Measurements from ENCODE around the gene INTS3. TPM values are rescaled to one million over a fixed set of nuclear protein-coding genes. Genes with fewer than 3 reads are reported as not detected.

Gene INTS3
- total RNA-seq, 4 donors from 2014 or later: 35.9 to 70.1 (median 61.3) TPM

- TF ChIP-seq CTCF (IDR thresholded peaks at IDR 0.05): peak; percentile 51 to 79 (median 66)
- TF ChIP-seq POLR2A (IDR thresholded peaks at IDR 0.05): no peak
- intact Hi-C loops (cut with DNase I; ENCODE audit: low total_unique reads): loop anchor here (2.0 kb wide), 1 partner anchor 95 kb away; no protein-coding TSS in a partner anchor
- Histone ChIP-seq H3K36me3 (no peaks in the 10 kb centered on the region), H3K27me3 (no peaks in the 10 kb centered on the region), H3K4me3 (no peak overlapping the region), H3K9me3 (no peaks in the 10 kb centered on the region), H3K4me1 (peaks cover 0 to 8% of the 10 kb centered on the region in 2 donors), H3K27ac (peak overlapping the region; percentile 32 to 52)
- DNase-seq: peak; percentile 61 to 65
Observed at GRCh38 chr1:153771841-153772593, 44.2 kb downstream of the INTS3 start.

- TF ChIP-seq POLR2A (IDR thresholded peaks at IDR 0.05) (no peak), CTCF (IDR thresholded peaks at IDR 0.05) (no peak)
- intact Hi-C loops (cut with DNase I; ENCODE audit: low total_unique reads): no loop called here
- Histone ChIP-seq H3K9me3 (no peaks in the 10 kb centered on the region), H3K4me1 (peaks cover 0 to 8% of the 10 kb centered on the region in 2 donors), H3K27me3 (no peaks in the 10 kb centered on the region), H3K4me3 (no peak overlapping the region), H3K36me3 (no peaks in the 10 kb centered on the region), H3K27ac (peak overlapping the region; percentile 43 to 86)
- no peak for DNase-seq
Observed at GRCh38 chr1:153773096-153773921, 45.5 kb downstream of the INTS3 start.

GRCh38 chr1:153774026-153774595 lies 46.3 kb downstream of the INTS3 start:
- no peak overlapping the region for H3K4me3 ChIP-seq
- H3K4me1 ChIP-seq: peaks cover 0 to 8% of the 10 kb centered on the region in 2 donors
- no peak for TF ChIP-seq CTCF (IDR thresholded peaks at IDR 0.05)
- TF ChIP-seq POLR2A (IDR thresholded peaks at IDR 0.05): no peak
- intact Hi-C loops (cut with DNase I; ENCODE audit: low total_unique reads): no loop called here
- peak overlapping the region; percentile 86 to 88 for H3K27ac ChIP-seq
- no peaks in the 10 kb centered on the region for H3K9me3 ChIP-seq
- DNase-seq: no peak
- H3K27me3 ChIP-seq: no peaks in the 10 kb centered on the region
- H3K36me3 ChIP-seq: no peaks in the 10 kb centered on the region

- peaks cover 0 to 8% of the 10 kb centered on the region in 2 donors for H3K4me1 ChIP-seq
- no peaks in the 10 kb centered on the region for H3K9me3 ChIP-seq
- H3K4me3 ChIP-seq: peak within 1 kb of the TSS; percentile 54 to 77
- peak in 1 of 2 donors; percentile 10 for TF ChIP-seq POLR2A (IDR thresholded peaks at IDR 0.05)
- no peak for TF ChIP-seq CTCF (IDR thresholded peaks at IDR 0.05)
- peak; percentile 79 to 89 for DNase-seq
- H3K27ac ChIP-seq: peak within 1 kb of the TSS; percentile 86 to 88
- intact Hi-C loops (cut with DNase I; ENCODE audit: low total_unique reads): no loop called here
- H3K36me3 ChIP-seq: no peaks in the 10 kb centered on the region
- H3K27me3 ChIP-seq: no peaks in the 10 kb centered on the region
Observed at GRCh38 chr1:153774780-153775457, 47.1 kb downstream of the INTS3 start, which contains the start of gene SLC27A3. Gene SLC27A3, plus strand, starts transcription at chr1:153775407. Its CDS starts 91 bp downstream, at chr1:153775498.
